HepG2 (cell line): ENCODE results near the gene HOXC12. TPM values are rescaled to one million over a fixed set of nuclear protein-coding genes. Genes with fewer than 3 reads are reported as not detected.

Source experiments
- ATAC-seq: fragments of 200-7000 bp; cut with Tn5 transposase; 3 replicates; pipeline ENCODE4 v1.9.1; 2020; ENCODE audit warnings: mild to moderate bottlenecking, moderate library complexity
- BruUV-seq: library from RNA; stranded (reverse); fragments of 400-500 nt; replicated peaks from 2 replicates; lab custom pipeline; 2021; lab: Mats Ljungman, UMichigan
- CTCF ChIA-PET: fragments of 300-600 bp; formaldehyde crosslinking; extraction: SDS; loops from one replicate; lab custom pipeline; 2021; ENCODE audit warnings: low total read pairs, inconsistent platforms, low intra/inter-chr PET ratio; lab: Yijun Ruan, JAX
- POLR2A ChIA-PET: fragments of 350-600 bp; sonication (Branson Sonifier 250); formaldehyde crosslinking; loops from one replicate; lab custom pipeline; 2020; ENCODE audit warnings: antibody characterized with exemption, inconsistent platforms; lab: Yijun Ruan, JAX
- DNase-seq: peaks from one replicate; pipeline ENCODE4 v3.0.0-alpha.2; 2015; ENCODE audit warnings: low spot score
- FAIRE-seq: peaks from 3 replicates; lab custom pipeline; 2011; peaks lifted over from hg19 to GRCh38; lab: Jason Lieb, UNC
- H2AFZ ChIP-seq: one replicate; pipeline ENCODE4 v1.6.1; 2011; ENCODE audit warnings: low read length, inconsistent platforms
- H3K27ac ChIP-seq: fragments of 300-600 bp; 3 replicates; pipeline ENCODE4 v1.8.0; 2011; ENCODE audit warnings: mixed run types, mild to moderate bottlenecking, mixed read lengths, low read length, inconsistent platforms; ENCODE audit not compliant: insufficient read depth; ENCODE audit errors: extremely low read length
- H3K27me3 ChIP-seq, 2 experiments: fragments of 200-600 bp in 1 of 2; 2 replicates in 1 of 2; 3 replicates in 1 of 2; pipeline versions ENCODE4 v1.6.0 to v1.8.0; 2011; ENCODE audit warnings: low read length in 2 of 2, mild to moderate bottlenecking in 2 of 2, moderate library complexity in 2 of 2, inconsistent platforms in 1 of 2; ENCODE audit not compliant: insufficient read depth in 2 of 2, control insufficient read depth in 1 of 2
- H3K36me3 ChIP-seq, 2 experiments: fragments of 200-600 bp in 1 of 2; replicated peaks in 1 of 2; 2 replicates in 1 of 2; 3 replicates in 1 of 2; pipeline versions ENCODE4 v1.5.1 to v1.8.0; 2011; ENCODE audit warnings: low read length in 2 of 2, inconsistent platforms in 1 of 2; ENCODE audit not compliant: insufficient read depth in 2 of 2, control insufficient read depth in 1 of 2
- H3K4me1 ChIP-seq: 2 replicates; pipeline ENCODE4 v1.5.1; 2012; ENCODE audit warnings: low read length, inconsistent platforms; ENCODE audit not compliant: insufficient read depth
- H3K4me2 ChIP-seq: 2 replicates; pipeline ENCODE4 v1.6.0; 2011; ENCODE audit warnings: low read depth, low read length, inconsistent platforms
- H3K4me3 ChIP-seq, 3 experiments: fragments of 200-600 bp in 1 of 3; sonication (generic), shearing (Covaris generic) in 1 of 3; replicated peaks in 1 of 3; 2 replicates each; pipeline ENCODE4 v1.5.1; 2011 to 2016; ENCODE audit warnings: low read length in 3 of 3, inconsistent platforms in 2 of 3, low read depth in 2 of 3, mild to moderate bottlenecking in 2 of 3, control low read depth in 1 of 3, mixed read lengths in 1 of 3; ENCODE audit not compliant: insufficient read depth in 1 of 3
- H3K79me2 ChIP-seq: one replicate; pipeline ENCODE4 v1.6.1; 2011; ENCODE audit warnings: low read length, inconsistent platforms; ENCODE audit not compliant: insufficient read depth
- H3K9ac ChIP-seq: 2 replicates; pipeline ENCODE4 v1.6.0; 2011; ENCODE audit warnings: mild to moderate bottlenecking, low read depth, low read length, inconsistent platforms; ENCODE audit not compliant: insufficient read depth
- H3K9me3 ChIP-seq: 2 replicates; pipeline ENCODE4 v1.5.1; 2012; ENCODE audit warnings: mild to moderate bottlenecking, low read length
- H4K20me1 ChIP-seq: 2 replicates; pipeline ENCODE4 v1.6.0; 2011; ENCODE audit warnings: inconsistent platforms, mild to moderate bottlenecking, low read length, moderate library complexity; ENCODE audit not compliant: insufficient read depth
- ATF7-NPFF ChIP-seq: sonication (generic); formaldehyde crosslinking; IDR thresholded peaks from 2 replicates; pipeline ENCODE4 v1.8.1; 2023; ENCODE audit warnings: mild to moderate bottlenecking, low read depth, missing genetic modification reagents, moderate library complexity
- CBX2 ChIP-seq, 2 experiments: fragments of 200-600 bp in 1 of 2; sonication (generic); formaldehyde crosslinking in 1 of 2; IDR thresholded peaks; 2 replicates each; pipeline versions ENCODE4 v1.7.0 to v1.8.1; 2018 to 2022; ENCODE audit warnings: low read depth in 2 of 2, low read length in 1 of 2, mild to moderate bottlenecking in 1 of 2, missing genetic modification reagents in 1 of 2
- EZH2 ChIP-seq: conservative IDR thresholded peaks from 2 replicates; pipeline ENCODE4 v1.6.1; 2012; ENCODE audit warnings: mild to moderate bottlenecking, low read depth, low read length, moderate library complexity
- ZNF260 ChIP-seq: sonication (generic); formaldehyde crosslinking; IDR thresholded peaks from 2 replicates; pipeline ENCODE4 v1.4.0; 2020; ENCODE audit warnings: missing genetic modification reagents, low read depth, mild to moderate bottlenecking, borderline replicate concordance
- ZNF34 ChIP-seq: sonication (generic); formaldehyde crosslinking; IDR thresholded peaks from 2 replicates; pipeline ENCODE4 v1.4.0; 2020; ENCODE audit warnings: mild to moderate bottlenecking, missing genetic modification reagents, borderline replicate concordance
- ZNF382 ChIP-seq: sonication (generic); formaldehyde crosslinking; IDR thresholded peaks from 2 replicates; pipeline ENCODE4 v1.5.0; 2020; ENCODE audit warnings: missing genetic modification reagents, mild to moderate bottlenecking, borderline replicate concordance
- ZNF414 ChIP-seq: sonication (generic); formaldehyde crosslinking; IDR thresholded peaks from 2 replicates; pipeline ENCODE4 v1.5.0; 2020; ENCODE audit warnings: missing genetic modification reagents
- ZNF44 ChIP-seq: sonication (generic); formaldehyde crosslinking; IDR thresholded peaks from 2 replicates; pipeline ENCODE4 v1.5.1; 2020; ENCODE audit warnings: mild to moderate bottlenecking, missing genetic modification reagents
- ZNF614 ChIP-seq: IDR thresholded peaks from 2 replicates; pipeline ENCODE4 v1.6.1; 2018; ENCODE audit warnings: missing biosample characterization, missing genetic modification reagents, inconsistent platforms, borderline replicate concordance
- WGBS: methylation state at CpG from one replicate; pipeline ENCODE4 v1.1.6; 2017; ENCODE audit warnings: low lambda C conversion rate; 5-methylcytosine and 5-hydroxymethylcytosine counted together
- in situ Hi-C: cut with HindIII; loops from 2 replicates; pipeline ENCODE4 v1.10.0; 2017; ENCODE audit warnings: low pct_unique_long_range_greater_than_20kb; ENCODE audit not compliant: extremely low pct_ligation_motif_present
- intact Hi-C: fragments of 100-400 bp; cut with micrococcal nuclease; formaldehyde crosslinking; loops from one replicate; pipeline ENCODE4 v1.10.0; 2022; ENCODE audit not compliant: unreplicated experiment
- polyA plus RNA-seq, 8 experiments: library from polyadenylated mRNA; depleted of rRNA in 3 of 8; stranded (reverse) in 7 of 8; unstranded in 1 of 8; fragments of >200 nt; fragmentation: Illumina TruSeq in 4 of 8; extraction: Trizol in 4 of 8; gene quantifications; 2 replicates each; pipeline versions ENCODE4 v1.2.1 to v1.2.3, GENCODE V29; 2011 to 2016; ENCODE audit warnings: low read depth in 4 of 8, missing spikeins in 1 of 8, mixed read lengths in 1 of 8; ENCODE audit not compliant: insufficient read depth in 1 of 8
- total RNA-seq, 5 experiments: library from RNA; depleted of rRNA; stranded (reverse); fragments of >200 nt; fragmentation: Illumina TruSeq; extraction: Trizol; gene quantifications; 2 replicates each; pipeline ENCODE4 v1.2.3, GENCODE V29; 2016; ENCODE audit warnings: low read depth in 1 of 5

HOXC12 gene
- total and polyA plus RNA-seq, 2 of the 13 experiments (the other 11 are each of a cell fraction or from before 2014, with no cell fraction given) = not detected

- H3K4me3 ChIP-seq = peak within 1 kb of the TSS in 1 of 3 experiments; percentile 28; a peak in 1 of 6 replicates
- WGBS = 46% methylated on average over 21 of the region's 21 CpGs
- ATAC-seq = no peak
Measured at GRCh38 chr12:53972722-53973235, 18.1 kb downstream of the HOXC12 start, which contains the start of gene HOXC11. HOXC11 (plus strand) TSS chr12:53973126; CDS start chr12:53973242, 116 bp downstream.

GRCh38 chr12:53973236-53974042, 18.7 kb downstream of the HOXC12 start:
- BruUV-seq = no TSS peak
- no peaks in the 10 kb centered on the region for H3K79me2 ChIP-seq
- 30% methylated on average over 63 of the region's 71 CpGs for WGBS
- H3K9ac ChIP-seq = no peak overlapping the region
- no peaks in the 10 kb centered on the region for H3K9me3 ChIP-seq
- no peak for ATAC-seq
- H3K4me3 ChIP-seq = peak overlapping the region in 1 of 3 experiments; percentile 28; a peak in 1 of 6 replicates
- no peak for DNase-seq
- CTCF ChIA-PET = no interaction called here
- in situ Hi-C loops = no loop called here
- peak overlapping the region; percentile 70; the same call in 1 of the 2 replicates for H3K4me2 ChIP-seq
- peaks cover 12 to 92% of the 10 kb centered on the region in 2 experiments for H3K27me3 ChIP-seq
- no peak overlapping the region for H2AFZ ChIP-seq
- H4K20me1 ChIP-seq = no peaks in the 10 kb centered on the region
- TF ChIP-seq EZH2 (peak; percentile 91), ZNF414 (CRISPR knock-in tag) (no peak)
- no peak for FAIRE-seq
- intact Hi-C loops = no loop called here
- POLR2A ChIA-PET = no interaction called here
- no peaks in the 10 kb centered on the region for H3K36me3 ChIP-seq
- H3K27ac ChIP-seq = no peak overlapping the region
- H3K4me1 ChIP-seq = peaks cover 26% of the 10 kb centered on the region

More at GRCh38 chr12:53972722-53973235, 18.1 kb downstream of the HOXC12 start, which contains the start of gene HOXC11:
- H3K27me3 ChIP-seq = peaks cover 14 to 95% of the 10 kb centered on the region in 2 experiments
- H2AFZ ChIP-seq = no peak within 1 kb of the TSS
- POLR2A ChIA-PET = no interaction called here
- BruUV-seq = no TSS peak
- CTCF ChIA-PET = no interaction called here
- H3K4me1 ChIP-seq = peaks cover 19% of the 10 kb centered on the region
- TF ChIP-seq ZNF614 (CRISPR knock-in tag) = no peak
- TF ChIP-seq ZNF382 (CRISPR knock-in tag) = no peak
- TF ChIP-seq ZNF44 (CRISPR knock-in tag) = no peak
- no peak for TF ChIP-seq ZNF34 (CRISPR knock-in tag)
- no peak for TF ChIP-seq ATF7-NPFF (CRISPR knock-in tag)
- no peak for TF ChIP-seq ZNF260 (CRISPR knock-in tag)
- no peak for TF ChIP-seq CBX2 (IDR thresholded peaks at IDR 0.05; ENCODE audit: low read depth, low read length)
- no peak for TF ChIP-seq CBX2 (CRISPR knock-in tag; IDR thresholded peaks at IDR 0.05; ENCODE audit: low read depth)
- in situ Hi-C loops (no loop called here), intact Hi-C loops (no loop called here)
- H3K27ac ChIP-seq = no peak within 1 kb of the TSS
- no peaks in the 10 kb centered on the region for H4K20me1 ChIP-seq
- no peak for FAIRE-seq
- H3K79me2 ChIP-seq = no peaks in the 10 kb centered on the region
- no peak within 1 kb of the TSS for H3K9ac ChIP-seq
- H3K4me2 ChIP-seq = peak within 1 kb of the TSS; percentile 70; the same call in 1 of the 2 replicates
- DNase-seq = no peak
- H3K9me3 ChIP-seq = no peaks in the 10 kb centered on the region
- no peaks in the 10 kb centered on the region for H3K36me3 ChIP-seq
